Right ventricle myocardium superior (tissue), 1 donor: ENCODE data around the gene CAND1. TPM values are rescaled to one million over a fixed set of nuclear protein-coding genes. Genes with fewer than 3 reads are reported as not detected.
A peak's percentile ranks its signal among the peaks of the same experiment; 100 is the strongest.
"Not testable (repeated sequence)": the region's sequence is repeated elsewhere in the genome, so short reads cannot be mapped to it uniquely, and the experiment has no call there.

Source experiments
- ATAC-seq: fragments of 200-7000 bp; cut with Tn5 transposase; one replicate; pipeline ENCODE4 v1.9.1; 2020; ENCODE audit warnings: mild to moderate bottlenecking; ENCODE audit not compliant: poor library complexity
- DNase-seq: peaks from one replicate; pipeline ENCODE4 v3.0.0-alpha.2; 2020
- intact Hi-C: fragments of 100-400 bp; cut with DNase I; formaldehyde crosslinking; loops from one replicate; pipeline ENCODE4 v1.11.2; 2022
- total RNA-seq: library from RNA; stranded (reverse); fragmentation: NEBNext Ultra II Directional; extraction: Animal tissue kit (Norgen Biotek cat#: 25700); gene quantifications from one replicate; pipeline ENCODE4 v1.2.1, GENCODE V29; 2021
- donor health status: DM: no; HTN: yes; CAD: no; lungs with severe emphysema.

The CAND1 gene
- total RNA-seq, 1 donor from 2014 or later, result 29.8 TPM

- intact Hi-C loops, result no loop called here
- no peak for ATAC-seq
- no peak for DNase-seq
Measured at GRCh38 chr12:67326637-67327036, 57.5 kb downstream of the CAND1 start.

GRCh38 chr12:67327466-67327865 lies 58.3 kb downstream of the CAND1 start:
- DNase-seq (no peak), ATAC-seq (no peak)
- intact Hi-C loops, result no loop called here

- ATAC-seq, result no peak
- intact Hi-C loops, result no loop called here
Measured at GRCh38 chr12:67331123-67331522, 62.0 kb downstream of the CAND1 start.

GRCh38 chr12:67331828-67332227 lies 62.7 kb downstream of the CAND1 start:
- no peak for ATAC-seq
- no peak for DNase-seq
- intact Hi-C loops, result no loop called here

More at GRCh38 chr12:67331123-67331522, 62.0 kb downstream of the CAND1 start:
- no peak for DNase-seq

GRCh38 chr12:67333649-67334048 lies 64.5 kb downstream of the CAND1 start:
- ATAC-seq, result no peak
- no peak for DNase-seq
- intact Hi-C loops, result no loop called here

- no peak for ATAC-seq
- DNase-seq, result no peak
- intact Hi-C loops, result no loop called here
Measured at GRCh38 chr12:67338426-67338825, 69.3 kb downstream of the CAND1 start.

- no peak for ATAC-seq
- intact Hi-C loops, result no loop called here
- DNase-seq, result no peak
Measured at GRCh38 chr12:67339530-67339929, 70.4 kb downstream of the CAND1 start.

- DNase-seq, intact Hi-C loops, ATAC-seq: not testable (repeated sequence)
Measured at GRCh38 chr12:67341086-67341485, 71.9 kb downstream of the CAND1 start.

- no peak for DNase-seq
- intact Hi-C loops, result no loop called here
- ATAC-seq, result no peak
Measured at GRCh38 chr12:67344979-67345710, 76.0 kb downstream of the CAND1 start.

- no peak for DNase-seq
- intact Hi-C loops, result no loop called here
- no peak for ATAC-seq
Measured at GRCh38 chr12:67348683-67349082, 79.5 kb downstream of the CAND1 start.

- no peak for ATAC-seq
- intact Hi-C loops, result no loop called here
- no peak for DNase-seq
Measured at GRCh38 chr12:67352682-67353081, 83.5 kb downstream of the CAND1 start.

- intact Hi-C loops, result no loop called here
- DNase-seq, result no peak
- peak; percentile 59 for ATAC-seq
Measured at GRCh38 chr12:67354322-67354721, 85.2 kb downstream of the CAND1 start.

GRCh38 chr12:67354966-67355365 lies 85.8 kb downstream of the CAND1 start:
- intact Hi-C loops, result loop anchor here (5.0 kb wide), 2 partner anchors 57 to 587 kb away; no protein-coding TSS in a partner anchor
- DNase-seq, result no peak
- ATAC-seq, result no peak

GRCh38 chr12:67355428-67356379 lies 86.5 kb downstream of the CAND1 start:
- intact Hi-C loops, result loop anchor here (5.0 kb wide), 2 partner anchors 57 to 587 kb away; no protein-coding TSS in a partner anchor
- ATAC-seq (peak; percentile 75), DNase-seq (no peak)

GRCh38 chr12:67356380-67356774 lies 87.2 kb downstream of the CAND1 start:
- DNase-seq (no peak), ATAC-seq (peak; percentile 32)
- intact Hi-C loops, result loop anchor here (5.0 kb wide), 2 partner anchors 56 to 586 kb away; no protein-coding TSS in a partner anchor

GRCh38 chr12:67357376-67358125 lies 88.4 kb downstream of the CAND1 start:
- DNase-seq (no peak), ATAC-seq (no peak)
- intact Hi-C loops, result loop anchor here (5.0 kb wide), 2 partner anchors 55 to 585 kb away; no protein-coding TSS in a partner anchor

- intact Hi-C loops, result loop anchor here (5.0 kb wide), 2 partner anchors 53 to 583 kb away; no protein-coding TSS in a partner anchor
- peak; percentile 39 for ATAC-seq
- DNase-seq, result no peak
Measured at GRCh38 chr12:67358781-67359338, 89.7 kb downstream of the CAND1 start.

GRCh38 chr12:67362526-67362925 lies 93.4 kb downstream of the CAND1 start:
- intact Hi-C loops, result no loop called here
- ATAC-seq (no peak), DNase-seq (no peak)
